Transverse colon (tissue), 4 donors: ENCODE measurements around the gene RASSF7. TPM values are rescaled to one million over a fixed set of nuclear protein-coding genes. Genes with fewer than 3 reads are reported as not detected.

Experiments
- DNase-seq: peaks from one replicate; pipeline ENCODE4 v3.0.0-alpha.2; 2019
- H3K27ac ChIP-seq, 4 donors: fragments of 200-600 bp; sonication (generic); 2 replicates each; pipeline ENCODE4 v1.5.1; 2016 to 2018; ENCODE audit warnings: inconsistent platforms in 4 of 4
- H3K27me3 ChIP-seq: fragments of 200-600 bp; sonication (generic); 2 replicates; pipeline ENCODE4 v1.5.1; 2017; ENCODE audit warnings: inconsistent platforms
- H3K36me3 ChIP-seq, 4 donors: fragments of 200-600 bp; sonication (generic); 2 replicates each; pipeline ENCODE4 v1.5.1; 2017 to 2019; ENCODE audit warnings: inconsistent platforms in 4 of 4
- H3K4me1 ChIP-seq, 4 donors: fragments of 200-600 bp; sonication (generic); 2 replicates each; pipeline ENCODE4 v1.5.1; 2017 to 2020; ENCODE audit warnings: inconsistent platforms in 4 of 4
- H3K4me3 ChIP-seq, 4 donors: fragments of 200-600 bp; sonication (generic); 1 replicate in 1 of 4; 2 replicates in 3 of 4; pipeline versions ENCODE4 v1.5.1 to v1.6.1; 2017 to 2019; ENCODE audit warnings: inconsistent platforms in 4 of 4
- H3K9me3 ChIP-seq, 2 donors: fragments of 200-600 bp; sonication (generic); 2 replicates each; pipeline ENCODE4 v1.5.1; 2017 to 2019; ENCODE audit warnings: inconsistent platforms in 2 of 2
- EP300 ChIP-seq: sonication (generic); formaldehyde crosslinking; IDR thresholded peaks from one replicate; pipeline ENCODE4 v1.6.1; 2017; ENCODE audit warnings: antibody characterized with exemption, low read depth
- POLR2A ChIP-seq: fragments of 450-650 bp; IDR thresholded peaks from one replicate; pipeline ENCODE4 v1.6.1; 2016; ENCODE audit warnings: antibody characterized with exemption, mild to moderate bottlenecking, moderate library complexity
- POLR2AphosphoS5 ChIP-seq, 3 donors: sonication (generic); formaldehyde crosslinking; IDR thresholded peaks; one replicate each; pipeline ENCODE4 v1.6.1; 2016; ENCODE audit warnings: antibody characterized with exemption in 3 of 3
- WGBS, 2 donors: methylation state at CpG; one replicate each; pipeline ENCODE4 v1.1.5; 2018; ENCODE audit warnings: low coverage in 1 of 2; 5-methylcytosine and 5-hydroxymethylcytosine counted together
- in situ Hi-C, 4 donors: fragments of 200-750 bp; cut with MboI; loops; one replicate each; pipeline versions ENCODE4 v1.15.0 to v1.15.1; 2017; ENCODE audit warnings: low sequenced_read_pairs in 3 of 4, low pct_ligation_motif_present in 1 of 4, low pct_unique_long_range_greater_than_20kb in 1 of 4
- intact Hi-C: fragments of 100-400 bp; cut with DNase I; formaldehyde crosslinking; loops from one replicate; pipeline ENCODE4 v1.15.1; 2023; ENCODE audit warnings: low total_unique reads
- total RNA-seq, 4 donors: library from RNA; depleted of rRNA; stranded (reverse); fragments of >200 nt; gene quantifications; one replicate each; pipeline ENCODE4 v1.1.0, GENCODE V29; 2016
- TF ChIP-seq, protein P1 (sequence below), 5 experiments: fragments of 200-600 bp in 3 of 5; fragments of 450-650 bp in 2 of 5; sonication (generic) in 3 of 5; IDR thresholded peaks; 1 replicate in 2 of 5; 2 replicates in 3 of 5; pipeline ENCODE4 v1.5.1; 2016 to 2017; ENCODE audit warnings: antibody characterized with exemption in 5 of 5, inconsistent platforms in 3 of 5, mild to moderate bottlenecking in 2 of 5, moderate library complexity in 1 of 5

The RASSF7 gene
- total RNA-seq, 4 donors from 2014 or later, result 131 to 247 (median 213) TPM

GRCh38 chr11:587978-588380, 27.2 kb downstream of the RASSF7 start:
- DNase-seq, result no peak

DNA sequence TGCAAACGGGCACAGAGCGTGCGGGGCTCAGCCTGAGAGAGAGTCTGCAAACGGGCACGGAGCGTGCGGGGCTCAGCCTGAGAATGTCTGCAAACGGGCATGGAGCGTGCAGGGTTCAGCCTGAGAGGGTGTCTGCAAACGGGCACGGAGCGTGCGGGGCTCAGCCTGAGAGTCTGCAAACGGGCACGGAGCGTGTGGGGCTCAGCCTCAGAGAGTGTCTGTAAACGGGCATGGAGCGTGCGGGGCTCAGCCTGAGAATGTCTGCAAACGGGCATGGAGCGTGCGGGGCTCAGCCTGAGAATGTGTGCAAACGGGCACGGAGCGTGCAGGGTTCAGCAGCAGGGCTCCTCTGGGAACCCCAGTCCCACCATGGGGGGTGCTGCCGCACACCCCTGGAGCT, 29.0 kb downstream of the RASSF7 start:
- TF ChIP-seq POLR2A (no peak), EP300 (no peak)
- Histone ChIP-seq H3K9me3 (no peaks in the 10 kb centered on the region), H3K27me3 (no peaks in the 10 kb centered on the region), H3K27ac (no peak overlapping the region), H3K4me3 (no peak overlapping the region), H3K4me1 (no peaks in the 10 kb centered on the region), H3K36me3 (peaks cover 0 to 64% (median 30%) of the 10 kb centered on the region in 4 donors)
- intact Hi-C loops, result no loop called here
- in situ Hi-C loops, result no loop called here
- no peak for DNase-seq
- 92 to 94% methylated on average over 8 to 26 of the region's 26 CpGs for WGBS, 2 donors

More at GRCh38 chr11:587978-588380, 27.2 kb downstream of the RASSF7 start:
- Histone ChIP-seq H3K4me1 (no peaks in the 10 kb centered on the region), H3K4me3 (no peak overlapping the region), H3K9me3 (no peaks in the 10 kb centered on the region), H3K27me3 (no peaks in the 10 kb centered on the region), H3K36me3 (peaks cover 0 to 56% (median 26%) of the 10 kb centered on the region in 4 donors), H3K27ac (peak overlapping the region in 2 of 4 donors; percentile 3 to 23)
- in situ Hi-C loops (no loop called here), intact Hi-C loops (no loop called here)
- TF ChIP-seq POLR2A (no peak), POLR2AphosphoS5 (IDR thresholded peaks at IDR 0.05) (no peak), EP300 (no peak)
- TF ChIP-seq, protein P1, sequence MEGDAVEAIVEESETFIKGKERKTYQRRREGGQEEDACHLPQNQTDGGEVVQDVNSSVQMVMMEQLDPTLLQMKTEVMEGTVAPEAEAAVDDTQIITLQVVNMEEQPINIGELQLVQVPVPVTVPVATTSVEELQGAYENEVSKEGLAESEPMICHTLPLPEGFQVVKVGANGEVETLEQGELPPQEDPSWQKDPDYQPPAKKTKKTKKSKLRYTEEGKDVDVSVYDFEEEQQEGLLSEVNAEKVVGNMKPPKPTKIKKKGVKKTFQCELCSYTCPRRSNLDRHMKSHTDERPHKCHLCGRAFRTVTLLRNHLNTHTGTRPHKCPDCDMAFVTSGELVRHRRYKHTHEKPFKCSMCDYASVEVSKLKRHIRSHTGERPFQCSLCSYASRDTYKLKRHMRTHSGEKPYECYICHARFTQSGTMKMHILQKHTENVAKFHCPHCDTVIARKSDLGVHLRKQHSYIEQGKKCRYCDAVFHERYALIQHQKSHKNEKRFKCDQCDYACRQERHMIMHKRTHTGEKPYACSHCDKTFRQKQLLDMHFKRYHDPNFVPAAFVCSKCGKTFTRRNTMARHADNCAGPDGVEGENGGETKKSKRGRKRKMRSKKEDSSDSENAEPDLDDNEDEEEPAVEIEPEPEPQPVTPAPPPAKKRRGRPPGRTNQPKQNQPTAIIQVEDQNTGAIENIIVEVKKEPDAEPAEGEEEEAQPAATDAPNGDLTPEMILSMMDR (IDR thresholded peaks at IDR 0.05), result no peak
- 53 to 59% methylated on average over 2 to 6 of the region's 6 CpGs for WGBS, 2 donors

DNA sequence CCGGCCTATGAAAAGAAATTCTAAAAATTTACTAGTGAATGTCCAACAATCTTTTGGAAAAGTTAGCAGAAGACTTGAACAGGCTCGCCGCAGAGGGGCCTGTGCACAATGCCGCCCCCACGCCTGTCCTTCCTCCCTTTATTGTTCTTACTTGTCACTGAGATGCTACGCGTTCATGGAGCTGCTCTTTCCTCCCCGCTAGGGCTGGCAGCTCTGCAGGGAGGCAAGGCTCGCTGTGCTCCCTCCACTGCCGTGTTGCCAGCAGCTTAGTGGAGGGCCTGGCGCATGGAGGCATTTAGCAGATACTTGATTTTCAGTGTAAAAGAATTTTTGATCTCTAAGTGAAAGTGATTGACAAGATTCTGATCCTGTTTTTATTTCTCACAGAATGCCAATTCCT, 30.2 kb downstream of the RASSF7 start:
- Histone ChIP-seq H3K4me1 (no peaks in the 10 kb centered on the region), H3K36me3 (peaks cover 0 to 67% (median 35%) of the 10 kb centered on the region in 4 donors), H3K27me3 (no peaks in the 10 kb centered on the region), H3K9me3 (no peaks in the 10 kb centered on the region), H3K4me3 (no peak overlapping the region), H3K27ac (no peak overlapping the region)
- DNase-seq, result no peak
- in situ Hi-C loops (no loop called here), intact Hi-C loops (no loop called here)
- 90 to 95% methylated on average over 4 to 11 of the region's 11 CpGs for WGBS, 2 donors
- TF ChIP-seq EP300, result no peak

DNA sequence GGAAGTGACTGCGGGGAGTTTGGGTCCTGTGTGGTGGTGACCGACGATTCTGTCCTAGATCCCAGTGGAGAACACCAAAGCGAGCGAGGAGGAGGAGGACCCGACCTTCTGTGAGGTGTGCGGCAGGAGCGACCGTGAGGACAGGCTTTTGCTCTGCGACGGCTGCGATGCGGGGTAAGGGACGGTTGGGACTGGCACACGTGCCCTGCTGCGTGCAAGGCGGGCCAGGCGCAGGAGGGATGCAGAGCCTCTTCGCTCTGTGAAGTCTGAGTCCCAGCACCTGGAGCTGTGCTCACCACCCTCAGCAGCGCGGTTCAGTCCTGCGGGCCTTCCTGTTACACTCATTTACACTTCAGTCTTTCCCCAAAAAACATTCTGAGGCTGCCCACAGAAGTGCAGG, 31.7 kb downstream of the RASSF7 start:
- H3K36me3 ChIP-seq, result peaks cover 0 to 76% (median 36%) of the 10 kb centered on the region in 4 donors
- TF ChIP-seq POLR2AphosphoS5 (IDR thresholded peaks at IDR 0.05) (no peak), EP300 (no peak), POLR2A (no peak)

DNA sequence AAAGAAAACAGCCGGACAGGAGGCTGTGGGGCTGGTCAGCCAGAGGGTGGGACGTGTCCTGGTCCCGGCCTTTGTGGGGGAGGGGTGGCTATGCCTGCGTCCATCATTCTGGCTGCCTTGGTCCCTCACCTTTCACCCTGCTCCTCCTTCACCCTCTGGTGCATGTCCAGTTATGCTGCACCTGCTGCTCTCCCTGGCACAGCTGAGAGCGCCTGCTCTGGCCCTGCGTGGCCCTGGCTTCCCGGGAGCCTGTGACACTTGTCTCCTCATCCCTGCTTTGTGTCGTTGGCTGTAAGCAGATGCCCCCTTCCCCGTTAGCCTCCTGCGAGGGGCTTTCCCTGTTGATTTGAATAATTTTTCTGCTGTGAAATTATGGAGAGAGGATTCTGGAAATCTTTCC, 32.1 kb downstream of the RASSF7 start:
- in situ Hi-C loops, result no loop called here
- no peaks in the 10 kb centered on the region for H3K4me1 ChIP-seq
- no peak overlapping the region for H3K4me3 ChIP-seq
- H3K36me3 ChIP-seq, result peaks cover 0 to 78% (median 36%) of the 10 kb centered on the region in 4 donors
- H3K27me3 ChIP-seq, result no peaks in the 10 kb centered on the region
- intact Hi-C loops, result no loop called here
- DNase-seq, result no peak
- WGBS, 2 donors, result 87% methylated on average over 10 of the region's 10 CpGs; no CpG with 5 or more reads in 1 of the 2 donors
- H3K9me3 ChIP-seq, result no peaks in the 10 kb centered on the region
- no peak overlapping the region for H3K27ac ChIP-seq
- TF ChIP-seq POLR2AphosphoS5 (IDR thresholded peaks at IDR 0.05), result no peak
- no peak for TF ChIP-seq POLR2A
- TF ChIP-seq, protein P1 (IDR thresholded peaks at IDR 0.05), result no peak
- no peak for TF ChIP-seq EP300

More for the DNA sequence above, 31.7 kb downstream of the RASSF7 start:
- intact Hi-C loops, result no loop called here
- no peak for DNase-seq
- in situ Hi-C loops, result no loop called here
- H3K27me3 ChIP-seq, result no peaks in the 10 kb centered on the region
- no peak overlapping the region for H3K4me3 ChIP-seq
- 94% methylated on average over 22 of the region's 22 CpGs; no CpG with 5 or more reads in 1 of the 2 donors for WGBS, 2 donors
- H3K27ac ChIP-seq, result no peak overlapping the region
- H3K9me3 ChIP-seq, result no peaks in the 10 kb centered on the region
- no peaks in the 10 kb centered on the region for H3K4me1 ChIP-seq
